ENCODE measurements around the gene TIE1. TPM values are rescaled to one million over a fixed set of nuclear protein-coding genes. Genes with fewer than 3 reads are reported as not detected.

The TIE1 gene
- total and polyA plus RNA-seq, 2 of the 13 experiments (the other 11 are each of a cell fraction or from before 2014, with no cell fraction given), result 0.58 to 0.84 TPM

- no peak for TF ChIP-seq PATZ1 (CRISPR knock-in tag; IDR thresholded peaks at IDR 0.05)
These were observed 27.1 kb upstream of the TIE1 start (continued) for GRCh38 chr1:43273708-43274107.

GRCh38 chr1:43274125-43274803 lies 26.5 kb upstream of the TIE1 start:
- H3K4me3 ChIP-seq (replicated peaks in 1 of 3; ENCODE audit: insufficient read depth in 1 of 3, low read depth in 2 of 3, low read length in 3 of 3), result no peak overlapping the region
- ChIA-PET POLR2A (no interaction called here), CTCF (ENCODE audit: low intra/inter-chr PET ratio, low total read pairs) (no interaction called here)
- no peaks in the 10 kb centered on the region for H3K36me3 ChIP-seq (replicated peaks in 1 of 2; ENCODE audit: control insufficient read depth in 1 of 2, insufficient read depth in 2 of 2, low read length in 2 of 2)
- peaks cover 75% of the 10 kb centered on the region for H3K4me1 ChIP-seq (ENCODE audit: insufficient read depth, low read length)
- in situ Hi-C loops (cut with HindIII; ENCODE audit: extremely low pct_ligation_motif_present, low pct_unique_long_range_greater_than_20kb) (no loop called here), intact Hi-C loops (cut with micrococcal nuclease; ENCODE audit: unreplicated experiment) (no loop called here)
- no TSS peak for BruUV-seq (replicated peaks)
- FAIRE-seq, result no peak
- H4K20me1 ChIP-seq (ENCODE audit: insufficient read depth, low read length), result no peaks in the 10 kb centered on the region
- no peak overlapping the region for H3K27ac ChIP-seq (ENCODE audit: extremely low read length, insufficient read depth, low read length)
- H3K27me3 ChIP-seq (ENCODE audit: control insufficient read depth in 1 of 2, insufficient read depth in 2 of 2, low read length in 2 of 2), result peaks cover 0 to 3% of the 10 kb centered on the region in 2 experiments; a peak in 1 of 5 replicates
- ATAC-seq, result no peak
- no peak for DNase-seq (ENCODE audit: low spot score)
- no peak overlapping the region for H3K9ac ChIP-seq (ENCODE audit: insufficient read depth, low read depth, low read length)
- no peak overlapping the region for H3K4me2 ChIP-seq (ENCODE audit: low read depth, low read length)
- no peaks in the 10 kb centered on the region for H3K79me2 ChIP-seq (ENCODE audit: insufficient read depth, low read length)
- no peaks in the 10 kb centered on the region for H3K9me3 ChIP-seq (ENCODE audit: low read length)
- no peak overlapping the region for H2AFZ ChIP-seq (ENCODE audit: low read length)
- TF ChIP-seq FOXJ3 (CRISPR knock-in tag; IDR thresholded peaks at IDR 0.05; ENCODE audit: borderline replicate concordance) (no peak), ELF3 (CRISPR knock-in tag; IDR thresholded peaks at IDR 0.05) (0 out of 2 replicates have a peak, but pooled peaks have one; percentile 31), GABPB1 (CRISPR knock-in tag; IDR thresholded peaks at IDR 0.05) (peak; percentile 69), GABPA (IDR thresholded peaks at IDR 0.05; ENCODE audit: low read depth, low read length) (peak; percentile 42; the same call in 1 of the 2 replicates), GABPA (CRISPR knock-in tag; IDR thresholded peaks at IDR 0.05; ENCODE audit: low read depth) (peak; percentile 79), ATF4 (CRISPR knock-in tag; IDR thresholded peaks at IDR 0.05) (0 out of 4 replicates have a peak, but pooled peaks of 1 of the 2 experiments have one; percentile 25), CEBPG (CRISPR knock-in tag; IDR thresholded peaks at IDR 0.05) (peak; percentile 22), CREB1 (IDR thresholded peaks at IDR 0.05) (no peak), CREB1 (CRISPR knock-in tag; IDR thresholded peaks at IDR 0.05) (0 out of 2 replicates have a peak, but pooled peaks have one; percentile 20), PAF1 (CRISPR knock-in tag; IDR thresholded peaks at IDR 0.05) (no peak), ZNF891 (CRISPR knock-in tag; IDR thresholded peaks at IDR 0.05) (no peak), ETV5 (CRISPR knock-in tag; IDR thresholded peaks at IDR 0.05; ENCODE audit: borderline replicate concordance) (peak; percentile 33; the same call in 1 of the 2 replicates), ZNF687 (CRISPR knock-in tag; IDR thresholded peaks at IDR 0.05) (peak; percentile 26; the same call in 1 of the 2 replicates)
- WGBS (ENCODE audit: low lambda C conversion rate), result 49% methylated on average over 7 of the region's 11 CpGs

All from HepG2 (cell line).